Bronchial epithelial cell (primary cell): ENCODE data around the gene LTBP1. TPM values are rescaled to one million over a fixed set of nuclear protein-coding genes. Genes with fewer than 3 reads are reported as not detected.

Experiments
- DNase-seq: peaks from one replicate; pipeline ENCODE4 v3.0.0-alpha.2; 2010; ENCODE audit warnings: low read depth
- FAIRE-seq: peaks from 2 replicates; lab custom pipeline; 2011; peaks lifted over from hg19 to GRCh38; lab: Jason Lieb, UNC
- H3K27me3 ChIP-seq: 2 replicates; pipeline ENCODE4 v1.5.1; 2011; ENCODE audit warnings: low read length; ENCODE audit not compliant: control insufficient read depth, insufficient read depth
- H3K36me3 ChIP-seq: 2 replicates; pipeline ENCODE4 v1.5.1; 2011; ENCODE audit warnings: low read length; ENCODE audit not compliant: control insufficient read depth, insufficient read depth
- H3K4me3 ChIP-seq: 2 replicates; pipeline ENCODE4 v1.5.1; 2011; ENCODE audit warnings: mild to moderate bottlenecking, low read depth, low read length, control low read depth
- CTCF ChIP-seq: IDR thresholded peaks from 2 replicates; pipeline ENCODE4 v1.5.1; 2011; ENCODE audit warnings: mild to moderate bottlenecking, moderate library complexity, low read length, control low read depth, inconsistent platforms; ENCODE audit not compliant: insufficient read depth, severe bottlenecking
- total RNA-seq: library from RNA; depleted of rRNA; stranded (reverse); fragments of >200 nt; gene quantifications from 2 replicates; pipeline ENCODE4 v1.2.1, GENCODE V29; 2014

Gene LTBP1
- total RNA-seq, 1 donor from 2014 or later, result 6.6 TPM

GRCh38 chr2:33188799-33189198 lies 242.0 kb downstream of the LTBP1 start:
- TF ChIP-seq CTCF, result no peak
- DNase-seq, result no peak
- Histone ChIP-seq H3K36me3 (no peaks in the 10 kb centered on the region), H3K27me3 (no peaks in the 10 kb centered on the region), H3K4me3 (no peak overlapping the region)
- FAIRE-seq, result no peak

GRCh38 chr2:33190393-33190937 lies 243.7 kb downstream of the LTBP1 start:
- DNase-seq (no peak), FAIRE-seq (no peak)
- TF ChIP-seq CTCF, result no peak
- H3K36me3 ChIP-seq, result no peaks in the 10 kb centered on the region
- no peak overlapping the region for H3K4me3 ChIP-seq
- H3K27me3 ChIP-seq, result no peaks in the 10 kb centered on the region

GRCh38 chr2:33195891-33196290 lies 249.1 kb downstream of the LTBP1 start:
- no peaks in the 10 kb centered on the region for H3K36me3 ChIP-seq
- FAIRE-seq (no peak), DNase-seq (no peak)
- no peaks in the 10 kb centered on the region for H3K27me3 ChIP-seq
- TF ChIP-seq CTCF, result no peak
- H3K4me3 ChIP-seq, result no peak overlapping the region

- Histone ChIP-seq H3K27me3 (no peaks in the 10 kb centered on the region), H3K4me3 (no peak overlapping the region), H3K36me3 (no peaks in the 10 kb centered on the region)
- no peak for DNase-seq
- no peak for FAIRE-seq
- no peak for TF ChIP-seq CTCF
These were observed 249.9 kb downstream of the LTBP1 start for GRCh38 chr2:33196700-33197099.

GRCh38 chr2:33197198-33197938 lies 250.6 kb downstream of the LTBP1 start:
- no peak overlapping the region for H3K4me3 ChIP-seq
- no peak for TF ChIP-seq CTCF
- no peak for FAIRE-seq
- no peaks in the 10 kb centered on the region for H3K36me3 ChIP-seq
- H3K27me3 ChIP-seq, result no peaks in the 10 kb centered on the region
- DNase-seq, result no peak
